HCT116 (cell line): ENCODE results near the gene STAMBPL1. TPM values are rescaled to one million over a fixed set of nuclear protein-coding genes. Genes with fewer than 3 reads are reported as not detected.

ENCODE experiments used
- ATAC-seq: fragments of 200-7000 bp; cut with Tn5 transposase; 2 replicates; pipeline ENCODE4 v1.9.1; 2020; ENCODE audit warnings: mild to moderate bottlenecking, moderate library complexity
- BruUV-seq: library from RNA; stranded (reverse); fragments of 400-500 nt; replicated peaks from 2 replicates; lab custom pipeline; 2021; lab: Mats Ljungman, UMichigan
- CTCF ChIA-PET: fragments of 300-600 bp; sonication (Branson Sonifier 250); formaldehyde crosslinking; loops from one replicate; lab custom pipeline; 2021; ENCODE audit warnings: antibody characterized with exemption; lab: Charles Lee
- POLR2A ChIA-PET: fragments of 300-600, 350-600 bp; sonication (Branson Sonifier 250); formaldehyde crosslinking; loops from one replicate; lab custom pipeline; 2021; ENCODE audit warnings: antibody characterized with exemption; lab: Charles Lee
- RAD21 ChIA-PET, 2 experiments: fragments of 300-600 bp; sonication (Branson Sonifier 250); formaldehyde crosslinking; loops; one replicate each; lab custom pipeline; 2023; ENCODE audit warnings: low total read pairs in 2 of 2; ENCODE audit not compliant: uncharacterized antibody in 2 of 2, unreplicated experiment in 2 of 2, low non-redundant PET in 1 of 2; lab: Charles Lee
- DNase-seq: peaks from one replicate; pipeline ENCODE4 v3.0.0-alpha.2; 2010; ENCODE audit warnings: low read depth, low spot score
- H2AFZ ChIP-seq: fragments of 200-600 bp; shearing (Covaris generic), sonication (generic); 2 replicates; pipeline ENCODE4 v1.6.1; 2017; ENCODE audit warnings: low read depth, mixed run types, mixed read lengths, antibody characterized with exemption, low read length; ENCODE audit not compliant: poor library complexity, severe bottlenecking
- H3K27ac ChIP-seq: 2 replicates; pipeline ENCODE4 v1.5.1; 2012; ENCODE audit warnings: low read depth, low read length
- H3K27me3 ChIP-seq: fragments of 200-600 bp; sonication (generic); 2 replicates; pipeline ENCODE4 v1.6.1; 2016; ENCODE audit warnings: mixed run types, low read length, mixed read lengths; ENCODE audit not compliant: insufficient read depth
- H3K36me3 ChIP-seq, 2 experiments: fragments of 200-500 bp in 1 of 2; fragments of 200-600 bp in 1 of 2; sonication (Bioruptor generic) in 1 of 2; sonication (generic) in 1 of 2; 2 replicates each; pipeline versions ENCODE4 v1.5.1 to v1.6.1; 2014 to 2016; ENCODE audit warnings: low read length in 2 of 2, inconsistent platforms in 1 of 2, mixed read lengths in 1 of 2, mixed run types in 1 of 2; ENCODE audit not compliant: insufficient read depth in 2 of 2, control insufficient read depth in 1 of 2
- H3K4me1 ChIP-seq, 2 experiments: fragments of 200-600 bp in 1 of 2; sonication (generic) in 1 of 2; 2 replicates each; pipeline versions ENCODE4 v1.5.1 to v1.6.1; 2012 to 2017; ENCODE audit warnings: low read length in 2 of 2, inconsistent platforms in 1 of 2, mild to moderate bottlenecking in 1 of 2, mixed read lengths in 1 of 2, mixed run types in 1 of 2, moderate library complexity in 1 of 2; ENCODE audit not compliant: insufficient read depth in 2 of 2, control insufficient read depth in 1 of 2
- H3K4me2 ChIP-seq: fragments of 200-600 bp; sonication (generic); 2 replicates; pipeline ENCODE4 v1.6.1; 2017; ENCODE audit warnings: mixed run types, low read length, mixed read lengths
- H3K4me3 ChIP-seq, 2 experiments: fragments of 200-600 bp in 1 of 2; sonication (generic) in 1 of 2; replicated peaks in 1 of 2; 2 replicates each; pipeline ENCODE4 v1.5.1; 2011 to 2016; ENCODE audit warnings: low read length in 2 of 2, control low read depth in 1 of 2, low read depth in 1 of 2, mild to moderate bottlenecking in 1 of 2, mixed read lengths in 1 of 2, mixed run types in 1 of 2
- H3K79me2 ChIP-seq: fragments of 200-600 bp; sonication (generic); 2 replicates; pipeline ENCODE4 v1.6.1; 2017; ENCODE audit warnings: mild to moderate bottlenecking, mixed run types, low read length, moderate library complexity, mixed read lengths; ENCODE audit not compliant: insufficient read depth
- H3K9ac ChIP-seq: fragments of 200-600 bp; sonication (generic); 2 replicates; pipeline ENCODE4 v1.6.1; 2016; ENCODE audit warnings: low read length, mixed read lengths
- H3K9me2 ChIP-seq: fragments of 200-600 bp; sonication (generic), shearing (Covaris generic); 2 replicates; pipeline ENCODE4 v1.6.1; 2017; ENCODE audit warnings: mixed run types, mild to moderate bottlenecking, moderate library complexity; ENCODE audit not compliant: insufficient read depth
- H3K9me3 ChIP-seq, 2 experiments: fragments of 200-500 bp in 1 of 2; fragments of 200-600 bp in 1 of 2; sonication (Bioruptor generic) in 1 of 2; sonication (generic) in 1 of 2; 2 replicates each; pipeline ENCODE4 v1.6.1; 2014 to 2017; ENCODE audit warnings: low read length in 2 of 2, mixed read lengths in 2 of 2, inconsistent platforms in 1 of 2, low read depth in 1 of 2, mild to moderate bottlenecking in 1 of 2, mixed run types in 1 of 2, moderate library complexity in 1 of 2; ENCODE audit not compliant: control insufficient read depth in 1 of 2, insufficient read depth in 1 of 2
- H4K20me1 ChIP-seq: fragments of 200-600 bp; sonication (generic), shearing (Covaris generic); 2 replicates; pipeline ENCODE4 v1.6.1; 2017; ENCODE audit warnings: mixed run types, mild to moderate bottlenecking, moderate library complexity; ENCODE audit not compliant: insufficient read depth
- CEBPB ChIP-seq: IDR thresholded peaks from 2 replicates; pipeline ENCODE4 v1.6.1; 2012; ENCODE audit warnings: low read depth
- CTCF ChIP-seq, 3 experiments: fragments of 200-600 bp in 1 of 3; sonication (generic) in 1 of 3; IDR thresholded peaks in 2 of 3; conservative IDR thresholded peaks in 1 of 3; 2 replicates each; pipeline ENCODE4 v1.5.1; 2012 to 2017; ENCODE audit warnings: low read depth in 2 of 3, low read length in 2 of 3, antibody characterized with exemption in 1 of 3, borderline replicate concordance in 1 of 3, control low read depth in 1 of 3, mild to moderate bottlenecking in 1 of 3, mixed read lengths in 1 of 3, mixed run types in 1 of 3, moderate library complexity in 1 of 3; ENCODE audit not compliant: insufficient read depth in 1 of 3
- EGR1 ChIP-seq: IDR thresholded peaks from 2 replicates; pipeline ENCODE4 v1.6.1; 2012; ENCODE audit warnings: low read depth
- ELF1 ChIP-seq: IDR thresholded peaks from 2 replicates; pipeline ENCODE4 v1.6.1; 2012; ENCODE audit warnings: low read depth, borderline replicate concordance
- FOSL1 ChIP-seq: IDR thresholded peaks from 2 replicates; pipeline ENCODE4 v1.6.1; 2012; ENCODE audit warnings: low read depth
- JUND ChIP-seq: IDR thresholded peaks from 2 replicates; pipeline ENCODE4 v1.6.1; 2012
- POLR2A ChIP-seq: IDR thresholded peaks from 2 replicates; pipeline ENCODE4 v1.7.0; 2011; ENCODE audit warnings: borderline replicate concordance; ENCODE audit not compliant: insufficient read depth, insufficient read length; ENCODE audit errors: extremely low read depth
- POLR2AphosphoS5 ChIP-seq: IDR thresholded peaks from 2 replicates; pipeline ENCODE4 v1.6.1; 2011; ENCODE audit warnings: mild to moderate bottlenecking, low read depth, low read length, moderate library complexity
- SIN3A ChIP-seq: IDR thresholded peaks from 2 replicates; pipeline ENCODE4 v1.6.1; 2012; ENCODE audit warnings: low read depth
- SP1 ChIP-seq: IDR thresholded peaks from 2 replicates; pipeline ENCODE4 v1.6.1; 2012; ENCODE audit warnings: low read depth
- SRF ChIP-seq: IDR thresholded peaks from 2 replicates; pipeline ENCODE4 v1.6.1; 2012; ENCODE audit warnings: low read depth
- TCF7L2 ChIP-seq: IDR thresholded peaks from 2 replicates; pipeline ENCODE4 v1.7.0; 2011; ENCODE audit warnings: borderline replicate concordance, inconsistent platforms; ENCODE audit not compliant: insufficient read depth, insufficient read length; ENCODE audit errors: extremely low read depth
- ZFX ChIP-seq: fragments of 450-650 bp; IDR thresholded peaks from 2 replicates; pipeline ENCODE4 v1.6.1; 2017
- ZNF274 ChIP-seq: fragments of 200-500 bp; sonication (Bioruptor generic); IDR thresholded peaks from 2 replicates; pipeline ENCODE4 v1.6.1; 2014; ENCODE audit warnings: mild to moderate bottlenecking, low read depth, low read length, inconsistent platforms
- intact Hi-C: fragments of 100-400 bp; cut with micrococcal nuclease; formaldehyde crosslinking; loops from 2 replicates; pipeline ENCODE4 v1.10.0; 2022
- total RNA-seq: library from RNA; stranded (reverse); gene quantifications from one replicate; pipeline ENCODE4 v1.2.1, GENCODE V29; 2021; ENCODE audit not compliant: unreplicated experiment
- TF ChIP-seq, protein P1 (sequence below): IDR thresholded peaks from 2 replicates; pipeline ENCODE4 v1.6.1; 2012

Gene STAMBPL1
- total RNA-seq, 1 experiment from 2014 or later: 11.0 TPM

GRCh38 chr10:88874281-88874680, 5.8 kb upstream of the STAMBPL1 start (continued):
- TF ChIP-seq CTCF (IDR thresholded peaks at IDR 0.05 in 2 of 3, conservative IDR thresholded peaks at IDR 0.05 in 1 of 3; ENCODE audit: borderline replicate concordance in 1 of 3, insufficient read depth in 1 of 3, low read depth in 2 of 3, low read length in 2 of 3) (no peak), ELF1 (no peak), SIN3A (no peak)

- RAD21 ChIA-PET: no interaction called here
- Histone ChIP-seq H3K36me3 (no peaks in the 10 kb centered on the region), H3K9me3 (no peaks in the 10 kb centered on the region), H3K9me2 (no peaks in the 10 kb centered on the region), H3K27me3 (no peaks in the 10 kb centered on the region), H3K4me2 (no peak overlapping the region), H3K27ac (no peak overlapping the region), H2AFZ (peak overlapping the region; percentile 59), H3K4me3 (no peak overlapping the region), H3K79me2 (no peaks in the 10 kb centered on the region), H3K9ac (no peak overlapping the region), H4K20me1 (no peaks in the 10 kb centered on the region), H3K4me1 (peaks cover 5 to 9% of the 10 kb centered on the region in 2 experiments; a peak in 3 of 4 replicates)
- POLR2A ChIA-PET: no interaction called here
- no TSS peak for BruUV-seq
- no peak for ATAC-seq
- CTCF ChIA-PET: no interaction called here
- no peak for DNase-seq
- intact Hi-C loops: no loop called here
- TF ChIP-seq ZFX (no peak), FOSL1 (no peak), SIN3A (no peak), SP1 (no peak), TCF7L2 (no peak), EGR1 (no peak), ELF1 (no peak), CEBPB (no peak), POLR2A (no peak), POLR2AphosphoS5 (no peak), JUND (no peak), ZNF274 (no peak), SRF (no peak)
- TF ChIP-seq, protein P1, sequence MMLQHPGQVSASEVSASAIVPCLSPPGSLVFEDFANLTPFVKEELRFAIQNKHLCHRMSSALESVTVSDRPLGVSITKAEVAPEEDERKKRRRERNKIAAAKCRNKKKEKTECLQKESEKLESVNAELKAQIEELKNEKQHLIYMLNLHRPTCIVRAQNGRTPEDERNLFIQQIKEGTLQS: no peak
These were observed 5.0 kb upstream of the STAMBPL1 start for GRCh38 chr10:88875081-88875480.
